ENCODE measurements around the gene EPHA1. TPM values are rescaled to one million over a fixed set of nuclear protein-coding genes. Genes with fewer than 3 reads are reported as not detected.
A peak's percentile ranks its signal among the peaks of the same experiment; 100 is the strongest.

The EPHA1 gene
- total RNA-seq, 1 donor from 2014 or later = 0.22 TPM

DNA sequence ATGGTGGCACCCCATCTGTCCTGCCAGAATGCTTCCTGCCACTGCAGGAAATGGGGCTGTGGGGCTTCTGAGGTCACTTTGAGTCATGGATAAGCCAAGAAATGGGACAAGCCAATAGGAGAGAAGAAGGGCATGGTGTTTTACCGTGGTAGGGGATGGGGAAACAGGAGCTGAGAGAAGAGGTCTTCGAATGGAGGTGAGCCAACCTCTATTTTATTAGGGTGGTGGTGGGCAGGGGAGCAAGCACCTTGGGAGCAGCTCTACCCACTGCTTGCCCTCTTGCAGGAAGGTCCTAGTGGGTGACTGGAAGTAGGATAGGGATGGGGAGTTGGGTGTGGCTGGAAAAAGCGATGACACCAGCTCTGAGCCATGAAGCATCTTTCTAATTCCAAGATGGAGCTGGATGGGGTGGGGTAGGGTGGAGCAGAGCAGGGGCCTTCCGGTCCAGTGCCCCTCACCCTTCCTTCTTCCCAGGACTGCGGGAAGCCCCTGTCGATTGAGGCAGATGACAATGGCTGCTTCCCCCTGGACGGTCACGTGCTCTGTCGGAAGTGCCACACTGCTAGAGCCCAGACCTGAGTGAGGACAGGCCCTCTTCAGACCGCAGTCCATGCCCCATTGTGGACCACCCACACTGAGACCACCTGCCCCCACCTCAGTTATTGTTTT is 18.4 kb downstream of the EPHA1 start:
- no peak for DNase-seq (ENCODE audit: low spot score)

DNA sequence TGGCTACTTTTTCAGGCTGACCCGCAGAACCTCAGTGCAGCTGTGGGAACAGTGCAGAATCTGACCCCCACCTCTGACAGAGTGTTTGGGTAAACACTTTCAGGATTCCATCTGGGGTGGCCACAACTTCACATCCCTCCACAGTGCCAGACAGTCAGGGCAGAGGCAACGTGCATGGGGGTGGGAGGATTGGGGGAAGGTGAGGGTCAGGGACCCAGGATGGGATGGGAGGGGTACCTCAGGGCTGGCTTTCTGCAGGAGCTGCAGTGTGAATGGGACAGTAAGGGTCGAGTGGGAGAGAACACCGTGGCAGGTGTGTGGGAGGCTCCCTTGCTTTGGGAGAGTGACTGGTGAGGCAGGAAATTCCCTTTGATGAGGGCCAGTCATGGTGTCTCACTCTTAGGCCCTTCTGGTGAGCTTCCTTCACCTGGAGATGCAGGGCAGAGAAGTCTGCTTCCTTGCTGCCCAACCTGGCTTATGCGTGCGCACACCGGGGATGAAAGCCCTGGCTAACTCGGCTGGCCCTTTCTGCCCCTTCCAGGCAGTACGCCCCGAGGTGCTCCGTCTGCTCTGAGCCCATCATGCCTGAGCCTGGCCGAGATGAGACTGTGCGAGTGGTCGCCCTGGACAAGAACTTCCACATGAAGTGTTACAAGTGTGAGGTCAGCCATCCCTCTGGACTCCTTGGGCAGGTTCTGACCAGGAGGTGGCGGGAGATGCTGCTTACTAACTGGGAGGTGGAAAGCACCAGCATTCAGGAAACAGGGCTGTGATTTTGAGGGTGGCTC is 19.1 kb downstream of the EPHA1 start:
- no peak for DNase-seq (ENCODE audit: low spot score)

- DNase-seq (ENCODE audit: low spot score) = no peak
Observed at GRCh38 chr7:143388491-143389101, 20.1 kb downstream of the EPHA1 start.

GRCh38 chr7:143388051-143388450 is 20.6 kb downstream of the EPHA1 start:
- no peak for DNase-seq (ENCODE audit: low spot score)

DNA sequence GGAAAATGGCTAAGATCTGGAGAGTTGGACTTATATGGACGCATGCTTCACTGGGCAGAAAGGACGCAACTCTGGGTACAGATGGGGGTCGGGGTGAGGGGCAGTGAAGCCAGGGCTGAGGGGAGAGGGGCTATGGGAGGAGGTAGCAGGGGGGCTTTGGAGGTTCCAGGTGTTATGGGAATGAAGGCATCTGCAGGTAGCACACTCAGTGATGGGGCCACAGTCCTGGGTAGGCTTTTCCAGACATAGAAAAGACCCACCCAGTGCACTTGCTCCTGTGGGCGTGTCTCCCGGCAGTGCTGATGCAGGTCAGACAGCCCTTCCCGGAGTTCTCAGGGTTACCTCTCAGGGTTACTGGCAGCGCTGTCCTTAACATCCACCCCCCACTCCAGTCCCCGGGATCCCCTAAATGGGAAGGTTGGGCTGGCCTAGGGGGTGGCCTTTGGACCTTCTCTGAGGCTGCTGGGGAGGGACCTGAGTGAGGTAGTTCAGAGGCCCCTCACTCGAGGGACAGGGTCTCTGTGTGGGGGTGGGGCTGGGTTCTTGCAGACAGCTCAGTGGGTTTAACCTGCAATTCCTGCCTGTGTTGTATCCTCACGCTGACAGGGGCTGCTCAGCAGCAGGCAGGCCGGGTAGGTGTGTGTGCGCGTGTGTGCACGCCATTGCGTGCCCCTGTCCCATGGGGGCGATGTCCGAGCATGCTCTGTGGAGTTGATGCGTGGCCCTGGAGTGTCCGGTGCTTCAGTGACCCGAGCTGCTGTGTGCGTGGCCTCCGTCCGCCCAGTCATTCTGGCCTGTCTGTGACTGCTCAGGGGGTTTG is 21.3 kb downstream of the EPHA1 start:
- no peak for DNase-seq (ENCODE audit: low spot score)

GRCh38 chr7:143385891-143386781 is 22.5 kb downstream of the EPHA1 start:
- DNase-seq (ENCODE audit: low spot score) = no peak

GRCh38 chr7:143384661-143385631 is 23.7 kb downstream of the EPHA1 start:
- no peak for DNase-seq (ENCODE audit: low spot score)

DNA sequence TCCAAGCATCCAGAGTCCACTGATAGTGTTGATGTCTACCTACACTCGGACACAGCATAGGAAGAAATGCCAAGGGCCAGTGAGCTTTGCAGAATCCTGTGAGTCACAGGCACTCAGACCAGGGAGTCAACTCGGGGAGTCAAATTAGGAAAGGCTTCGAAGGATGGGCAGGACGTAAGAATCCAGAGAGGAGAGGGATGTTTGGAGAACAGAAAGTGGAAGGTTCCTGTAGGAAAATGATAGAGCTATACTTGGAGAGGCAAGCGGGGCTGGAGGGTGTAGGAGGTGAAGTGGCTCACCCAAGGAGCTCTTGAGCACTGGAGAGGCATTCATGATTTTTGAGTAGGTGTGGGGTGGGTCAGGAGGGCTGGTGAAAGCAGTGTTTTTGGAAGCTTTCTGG is 24.5 kb downstream of the EPHA1 start:
- DNase-seq (ENCODE audit: low spot score) = no peak

DNA sequence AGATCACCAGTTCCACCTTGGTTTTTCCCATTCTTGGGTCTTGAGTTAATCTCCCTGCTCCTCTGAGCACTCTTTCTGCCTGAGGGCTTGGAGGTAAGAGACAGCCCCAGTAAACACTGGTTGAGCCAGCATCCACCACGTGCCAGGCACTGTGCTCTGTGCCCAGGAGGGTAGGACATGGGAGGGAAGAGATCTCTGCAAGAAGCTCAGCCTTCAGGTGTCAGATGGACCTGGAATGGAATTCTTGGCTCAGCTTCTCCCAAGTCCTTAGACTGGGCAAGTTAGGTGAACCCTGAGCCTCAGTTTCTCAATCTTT is 25.1 kb downstream of the EPHA1 start:
- DNase-seq (ENCODE audit: low spot score) = no peak

- DNase-seq (ENCODE audit: low spot score) = no peak
Observed at GRCh38 chr7:143382791-143383641, 25.6 kb downstream of the EPHA1 start.

- no peak for DNase-seq (ENCODE audit: low spot score)
Observed at GRCh38 chr7:143382126-143382790, 26.4 kb downstream of the EPHA1 start.

- peak; percentile 95 for DNase-seq (ENCODE audit: low spot score)
Observed at GRCh38 chr7:143381427-143382125, 27.1 kb downstream of the EPHA1 start.

GRCh38 chr7:143380646-143381426 is 27.8 kb downstream of the EPHA1 start, which contains the start of gene ZYX:
TSS of gene ZYX (plus strand) at chr7:143381345. CDS start at chr7:143381572, 227 bp downstream.
- peak; percentile 97 for DNase-seq (ENCODE audit: low spot score)

GRCh38 chr7:143380260-143380645 is 28.4 kb downstream of the EPHA1 start:
- peak; percentile 96 for DNase-seq (ENCODE audit: low spot score)

GRCh38 chr7:143379611-143380259 is 28.9 kb downstream of the EPHA1 start:
- DNase-seq (ENCODE audit: low spot score) = no peak

- DNase-seq (ENCODE audit: low spot score) = no peak
Observed at GRCh38 chr7:143376396-143376795, 32.3 kb downstream of the EPHA1 start.
